GM18511 (cell line): ENCODE results near the gene LPO.

ENCODE experiments used
- ATAC-seq: cut with Tn5 transposase; IDR thresholded peaks from one replicate; pipeline ENCODE4 v1.9.1; 2021; ENCODE audit warnings: mild to moderate bottlenecking, moderate library complexity; ENCODE audit not compliant: unreplicated experiment

The LPO gene

GRCh38 chr17:58315750-58316149 is 77.4 kb downstream of the LPO start:
- ATAC-seq, result no peak

- ATAC-seq, result no peak
Measured at GRCh38 chr17:58316260-58316960, 78.0 kb downstream of the LPO start.

GRCh38 chr17:58317421-58318064 is 79.2 kb downstream of the LPO start:
- peak; percentile 84 for ATAC-seq

- ATAC-seq, result no peak
Measured at GRCh38 chr17:58318065-58318481, 79.7 kb downstream of the LPO start.
